IPS-20b (cell line): ENCODE data around the gene KLHL2.

Experiments used
- H3K27ac ChIP-seq: one replicate; pipeline ENCODE4 v1.5.1; 2013; ENCODE audit warnings: low read length
- H3K27me3 ChIP-seq: 2 replicates; pipeline ENCODE4 v1.6.1; 2013; ENCODE audit warnings: mild to moderate bottlenecking, low read length, inconsistent platforms; ENCODE audit not compliant: insufficient read depth
- H3K36me3 ChIP-seq: 2 replicates; pipeline ENCODE4 v1.6.1; 2013; ENCODE audit warnings: low read depth, mild to moderate bottlenecking, inconsistent platforms, low read length, moderate library complexity; ENCODE audit not compliant: insufficient read depth
- H3K4me1 ChIP-seq: 2 replicates; pipeline ENCODE4 v1.6.1; 2013; ENCODE audit warnings: mild to moderate bottlenecking, control low read depth, inconsistent platforms, low read length, moderate library complexity; ENCODE audit not compliant: insufficient read depth
- H3K4me3 ChIP-seq: 2 replicates; pipeline ENCODE4 v1.5.1; 2013; ENCODE audit warnings: mild to moderate bottlenecking, low read length, inconsistent platforms
- H3K9ac ChIP-seq: 2 replicates; pipeline ENCODE4 v1.6.1; 2013; ENCODE audit warnings: low read depth, mild to moderate bottlenecking, inconsistent platforms, low read length, moderate library complexity
- H3K9me3 ChIP-seq: 2 replicates; pipeline ENCODE4 v1.6.1; 2013; ENCODE audit warnings: mild to moderate bottlenecking, low read depth, low read length, inconsistent platforms; ENCODE audit not compliant: insufficient read depth

The KLHL2 gene

DNA sequence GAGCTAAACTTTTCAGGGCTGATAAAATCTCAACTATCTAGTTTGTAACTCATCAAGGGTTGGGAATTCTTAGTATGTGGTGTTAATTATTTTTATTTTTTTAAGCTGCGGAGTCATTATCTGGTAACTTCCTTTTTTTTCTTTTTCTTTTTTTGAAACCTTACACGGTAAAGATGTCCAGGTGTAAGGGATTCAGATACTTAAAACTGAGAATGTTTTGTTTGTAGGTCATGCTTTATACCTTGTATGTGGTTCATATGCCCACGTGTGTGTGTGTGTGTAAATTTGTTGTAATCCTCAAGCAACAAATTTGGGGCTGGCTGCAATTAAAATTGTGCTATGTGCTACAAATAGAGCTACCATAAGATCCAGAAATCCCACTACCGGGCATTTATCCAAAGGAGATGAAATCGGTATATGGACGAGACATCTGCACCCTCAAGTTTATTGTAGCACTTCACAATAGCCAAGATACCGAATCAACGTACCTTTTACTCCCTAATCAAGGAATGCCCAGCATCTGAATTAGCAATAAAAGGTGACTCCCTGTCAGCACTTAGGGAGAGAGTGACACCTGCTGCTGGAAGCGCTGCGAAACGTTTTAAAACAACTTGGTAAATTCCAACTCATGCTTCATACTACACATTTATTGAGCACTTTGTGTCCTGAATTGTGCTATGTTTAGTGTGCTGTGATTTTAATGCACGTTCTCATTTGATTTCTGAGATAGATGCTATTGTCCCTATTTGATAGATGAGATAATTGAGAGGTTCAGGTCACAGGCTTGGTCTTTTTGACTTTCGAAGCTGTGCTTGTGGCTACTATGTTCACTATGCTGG lies 136.2 kb downstream of the KLHL2 start:
- Histone ChIP-seq H3K4me3 (no peak overlapping the region), H3K9me3 (no peaks in the 10 kb centered on the region), H3K27ac (no peak overlapping the region), H3K9ac (no peak overlapping the region), H3K27me3 (no peaks in the 10 kb centered on the region), H3K36me3 (peaks cover 49% of the 10 kb centered on the region), H3K4me1 (no peaks in the 10 kb centered on the region)

DNA sequence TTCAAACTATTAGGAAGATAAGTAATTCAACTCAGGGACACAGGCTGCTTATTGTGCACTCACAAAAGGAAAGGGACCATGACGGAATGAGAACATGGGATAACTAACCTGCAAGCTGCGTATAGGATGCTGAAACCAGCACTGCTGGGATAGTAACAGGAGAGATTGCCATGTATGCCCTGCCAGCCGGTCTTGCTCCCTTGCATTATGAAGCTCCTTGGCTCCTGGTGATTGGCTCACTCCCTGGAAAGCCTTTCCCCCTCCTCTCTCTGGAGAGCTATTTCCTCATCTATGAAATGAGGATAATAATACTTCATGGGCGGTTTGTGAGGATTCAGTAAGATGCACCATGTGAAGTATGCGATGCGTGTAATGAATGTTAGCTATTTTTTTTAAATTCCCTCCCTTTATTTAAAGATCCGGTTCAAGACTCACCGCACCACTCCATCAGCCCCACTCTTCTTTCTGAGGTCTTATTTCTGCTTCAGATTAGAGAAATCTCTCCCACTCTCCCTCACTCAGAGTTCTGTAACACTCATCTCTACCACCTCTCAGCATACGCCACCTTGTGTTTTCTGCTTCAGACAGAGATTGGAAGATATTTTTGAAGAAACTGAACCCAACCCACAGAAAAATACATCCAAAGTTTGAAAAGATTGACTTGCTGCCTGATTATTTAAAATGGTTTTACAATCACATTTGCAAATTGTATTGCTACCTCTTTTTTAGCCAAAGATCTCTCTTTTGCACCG lies 138.5 kb downstream of the KLHL2 start:
- no peaks in the 10 kb centered on the region for H3K9me3 ChIP-seq
- no peak overlapping the region for H3K27ac ChIP-seq
- H3K36me3 ChIP-seq: peaks cover 26% of the 10 kb centered on the region
- H3K9ac ChIP-seq: no peak overlapping the region
- H3K4me3 ChIP-seq: no peak overlapping the region
- H3K27me3 ChIP-seq: no peaks in the 10 kb centered on the region
- H3K4me1 ChIP-seq: no peaks in the 10 kb centered on the region

DNA sequence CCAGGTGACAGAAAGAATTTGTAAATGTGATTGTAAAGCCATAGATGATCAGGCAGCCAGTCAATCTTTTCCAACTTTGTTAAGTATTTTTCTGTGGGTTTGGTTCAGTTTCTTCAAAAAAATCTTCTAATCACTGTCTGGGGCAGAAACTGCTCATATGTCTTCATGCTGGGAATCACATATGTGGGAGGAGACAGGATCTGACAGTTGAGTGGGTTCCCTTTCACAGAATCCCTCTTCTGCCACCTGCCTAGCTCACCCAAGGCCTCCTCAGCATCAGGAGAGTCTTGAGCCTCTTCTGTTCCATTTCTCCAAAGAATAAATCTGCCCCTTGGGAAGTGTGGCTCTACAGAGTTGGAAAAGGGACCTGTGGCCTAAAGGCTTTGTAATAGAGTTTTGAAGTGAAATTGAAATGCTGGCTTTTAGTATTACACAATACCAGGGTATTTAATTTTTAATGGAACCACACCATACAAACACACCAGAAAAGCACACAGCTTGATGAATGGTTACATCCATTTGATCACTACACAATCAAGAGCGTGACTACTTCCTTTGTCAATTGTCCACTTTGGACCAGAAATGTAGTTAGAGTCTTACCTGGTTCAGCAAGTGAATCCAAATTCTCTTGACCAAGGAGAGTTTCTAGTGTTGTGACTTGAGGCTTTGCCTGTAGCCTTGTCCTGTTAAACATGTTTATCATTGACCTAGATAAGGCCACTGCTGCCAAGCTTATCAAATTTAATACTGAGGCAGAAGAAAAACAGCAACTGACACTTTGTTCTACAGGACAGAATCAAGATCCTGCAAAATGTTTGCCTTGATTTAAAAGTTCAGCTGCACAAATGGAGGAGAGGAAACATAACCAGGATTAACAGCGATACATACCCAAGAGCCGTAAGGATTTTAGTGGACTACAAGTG lies 140.5 kb downstream of the KLHL2 start:
- H3K4me1 ChIP-seq: no peaks in the 10 kb centered on the region
- no peak overlapping the region for H3K4me3 ChIP-seq
- H3K9ac ChIP-seq: no peak overlapping the region
- H3K27me3 ChIP-seq: no peaks in the 10 kb centered on the region
- H3K9me3 ChIP-seq: no peaks in the 10 kb centered on the region
- H3K36me3 ChIP-seq: peaks cover 5% of the 10 kb centered on the region; the same call in 1 of the 2 replicates
- H3K27ac ChIP-seq: no peak overlapping the region

DNA sequence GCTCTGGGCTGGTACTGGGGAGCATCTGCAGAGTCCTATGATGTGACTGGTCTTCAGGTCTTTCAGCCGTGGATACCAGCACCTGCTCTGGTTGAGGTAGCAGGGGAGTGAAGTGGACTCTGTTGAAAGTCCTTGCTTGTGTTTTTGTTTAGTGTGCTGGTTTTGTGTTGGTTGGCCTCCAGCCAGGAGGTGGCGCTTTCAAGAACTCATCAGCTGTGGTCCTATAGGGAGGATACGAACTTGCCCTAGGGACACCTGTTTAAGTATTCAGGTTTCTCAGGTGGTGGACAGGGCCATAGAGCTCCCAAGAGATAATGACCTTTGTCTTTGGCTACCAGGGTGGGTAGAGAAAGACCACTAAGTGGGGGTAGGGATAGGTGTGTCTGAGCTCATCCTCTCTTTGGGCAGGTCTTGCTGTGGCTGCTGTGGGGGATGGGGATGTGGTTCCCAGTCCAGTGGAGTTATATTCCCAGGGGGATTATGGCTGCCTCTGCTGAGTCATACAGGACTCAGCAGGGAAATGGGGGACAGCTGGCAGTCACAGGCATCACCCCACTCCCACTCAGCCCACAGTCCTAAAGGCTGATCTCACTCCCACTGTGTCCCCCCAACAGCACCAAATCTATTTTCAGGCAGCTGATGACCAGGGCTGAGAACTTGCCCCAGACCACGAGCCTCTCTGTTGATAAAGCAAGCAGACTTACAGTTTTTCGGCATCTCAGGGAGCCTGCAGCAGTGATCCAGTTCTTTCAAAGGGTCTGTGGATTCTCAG lies 144.2 kb downstream of the KLHL2 start:
- Histone ChIP-seq H3K27ac (no peak overlapping the region), H3K36me3 (no peaks in the 10 kb centered on the region), H3K9ac (no peak overlapping the region), H3K4me1 (no peaks in the 10 kb centered on the region), H3K27me3 (no peaks in the 10 kb centered on the region), H3K9me3 (peaks cover 5% of the 10 kb centered on the region; the same call in 1 of the 2 replicates), H3K4me3 (no peak overlapping the region)

DNA sequence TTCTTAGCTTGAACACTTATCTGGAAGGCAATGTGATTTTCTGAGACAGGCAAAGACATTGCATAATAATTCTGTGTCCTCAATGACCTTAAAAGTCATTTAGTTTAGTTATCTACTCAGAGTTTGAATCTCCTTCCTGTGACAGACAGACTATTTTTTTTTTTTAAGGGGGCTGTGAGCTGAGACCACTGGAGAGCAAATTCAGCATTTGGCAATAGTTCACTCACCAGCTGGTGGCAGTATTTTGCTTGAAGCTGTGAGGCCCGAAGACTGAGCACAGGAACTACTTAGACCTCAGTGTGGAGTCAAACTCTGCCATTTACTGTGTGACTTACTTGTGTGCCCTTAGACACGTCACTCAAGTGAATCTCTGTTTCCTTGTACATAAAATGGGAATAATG lies 148.5 kb downstream of the KLHL2 start:
- Histone ChIP-seq H3K4me3 (no peak overlapping the region), H3K4me1 (no peaks in the 10 kb centered on the region), H3K36me3 (no peaks in the 10 kb centered on the region), H3K27me3 (no peaks in the 10 kb centered on the region), H3K27ac (no peak overlapping the region), H3K9me3 (peaks cover 5% of the 10 kb centered on the region; the same call in 1 of the 2 replicates), H3K9ac (no peak overlapping the region)

DNA sequence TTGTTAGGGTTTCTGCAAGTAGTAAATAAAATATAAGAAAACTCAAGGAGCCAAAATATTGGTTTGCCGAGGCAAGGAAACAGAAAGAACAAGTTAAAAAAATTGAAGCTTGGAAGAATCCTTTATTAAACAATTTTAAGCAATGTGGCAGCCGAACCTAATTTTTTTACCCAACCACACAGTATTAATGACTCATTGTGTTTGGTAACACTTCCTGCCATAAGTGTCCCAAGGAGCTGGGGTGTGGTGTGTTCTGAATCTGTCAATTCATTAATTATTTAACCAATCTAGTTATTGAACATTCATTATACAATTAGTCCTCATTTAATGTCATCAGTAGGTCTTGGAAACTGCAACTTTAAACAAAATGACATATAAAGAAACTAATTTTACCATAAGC lies 152.1 kb downstream of the KLHL2 start:
- H3K9ac ChIP-seq: no peak overlapping the region
- no peak overlapping the region for H3K27ac ChIP-seq

DNA sequence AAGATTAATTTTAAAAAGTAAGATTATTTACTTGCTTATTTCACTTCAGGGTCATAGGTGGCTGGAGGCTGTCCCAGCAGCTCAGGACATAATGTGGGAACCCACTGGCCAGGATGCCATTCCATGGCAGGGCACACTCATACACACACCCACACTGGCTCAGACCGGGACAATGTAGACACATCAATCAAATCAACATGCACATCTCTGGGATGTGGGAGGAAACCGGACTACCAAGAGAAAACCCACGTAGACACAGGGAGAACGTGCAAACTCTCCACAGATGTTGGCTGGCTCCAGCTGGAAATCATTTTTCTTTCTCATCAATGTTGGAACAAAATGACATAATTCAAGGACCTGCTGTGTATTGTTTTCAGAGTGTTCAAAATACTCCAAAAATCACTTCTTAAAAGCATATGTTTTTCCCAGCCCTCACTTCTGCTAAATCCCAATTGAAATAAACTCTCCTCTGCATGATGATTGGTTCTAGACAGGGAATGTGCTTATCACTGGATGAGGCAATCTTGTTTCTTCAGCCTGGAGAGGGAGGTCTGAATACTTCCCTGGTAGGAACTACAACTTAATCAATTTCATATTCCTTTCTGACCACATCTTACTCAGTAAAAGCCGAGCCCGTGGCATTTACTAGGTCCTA lies 152.8 kb downstream of the KLHL2 start:
- Histone ChIP-seq H3K9ac (no peak overlapping the region), H3K4me3 (no peak overlapping the region), H3K9me3 (no peaks in the 10 kb centered on the region), H3K27me3 (no peaks in the 10 kb centered on the region), H3K4me1 (peaks cover 7% of the 10 kb centered on the region; the same call in 1 of the 2 replicates), H3K27ac (no peak overlapping the region), H3K36me3 (no peaks in the 10 kb centered on the region)

More for the DNA sequence above, 152.1 kb downstream of the KLHL2 start:
- no peak overlapping the region for H3K4me3 ChIP-seq
- no peaks in the 10 kb centered on the region for H3K36me3 ChIP-seq
- no peaks in the 10 kb centered on the region for H3K9me3 ChIP-seq
- no peaks in the 10 kb centered on the region for H3K27me3 ChIP-seq
- peaks cover 2% of the 10 kb centered on the region; the same call in 1 of the 2 replicates for H3K4me1 ChIP-seq

DNA sequence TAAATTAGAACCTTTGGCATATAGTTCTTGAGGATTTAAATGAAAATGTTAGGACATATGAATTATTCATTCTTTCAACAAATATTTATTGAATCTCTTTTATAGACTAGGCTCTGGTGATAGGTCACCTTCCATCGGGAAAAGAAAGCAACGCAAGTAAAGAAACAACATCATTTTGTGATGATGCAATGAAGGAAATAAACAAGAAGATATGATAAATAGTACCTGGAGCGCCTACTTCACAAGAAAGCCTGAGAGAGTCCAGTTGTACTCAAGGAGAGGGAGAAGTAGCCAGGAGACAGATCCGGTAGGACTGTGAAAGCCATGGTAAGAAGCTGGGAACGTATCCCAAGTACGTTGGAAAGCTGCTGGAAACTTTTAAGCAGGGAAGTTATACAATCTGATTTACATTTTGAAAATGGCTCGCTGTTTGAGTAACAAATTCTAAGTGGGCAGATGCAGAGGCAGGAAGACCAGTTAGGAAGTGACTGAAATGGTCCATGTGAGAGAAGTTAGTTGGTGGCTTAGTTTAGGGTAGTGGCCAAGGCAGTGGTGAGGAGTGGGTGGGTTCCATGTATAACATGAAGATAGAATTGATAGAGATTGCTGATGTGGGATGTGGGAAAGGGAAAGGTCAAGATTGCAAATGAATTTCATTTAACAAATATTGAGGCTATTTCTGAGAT lies 153.8 kb downstream of the KLHL2 start:
- Histone ChIP-seq H3K4me1 (peaks cover 7% of the 10 kb centered on the region; the same call in 1 of the 2 replicates), H3K9ac (no peak overlapping the region), H3K4me3 (no peak overlapping the region), H3K27me3 (no peaks in the 10 kb centered on the region), H3K36me3 (no peaks in the 10 kb centered on the region), H3K27ac (no peak overlapping the region), H3K9me3 (no peaks in the 10 kb centered on the region)

DNA sequence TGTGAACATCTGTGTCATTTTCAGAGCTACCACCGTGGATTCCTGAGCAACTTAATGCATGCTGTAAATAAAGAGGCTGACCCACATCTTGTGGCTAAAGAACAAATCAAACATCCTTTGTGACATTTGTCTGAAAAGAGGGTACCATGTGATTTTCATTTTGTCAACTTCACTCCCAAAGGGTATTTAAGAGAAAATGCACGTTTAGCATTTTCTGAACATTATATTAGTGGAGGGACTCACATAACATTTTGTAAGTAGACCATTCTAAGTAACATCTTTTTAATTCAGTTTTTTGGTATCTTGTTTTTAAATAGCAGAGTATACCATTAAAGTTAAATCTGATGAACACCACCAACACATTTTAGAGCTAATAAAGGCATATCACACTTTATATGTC lies 154.4 kb downstream of the KLHL2 start:
- H3K4me1 ChIP-seq: peaks cover 7% of the 10 kb centered on the region; the same call in 1 of the 2 replicates
- H3K9me3 ChIP-seq: no peaks in the 10 kb centered on the region
- no peaks in the 10 kb centered on the region for H3K27me3 ChIP-seq
- H3K36me3 ChIP-seq: no peaks in the 10 kb centered on the region
- H3K9ac ChIP-seq: no peak overlapping the region
- no peak overlapping the region for H3K4me3 ChIP-seq
- no peak overlapping the region for H3K27ac ChIP-seq

DNA sequence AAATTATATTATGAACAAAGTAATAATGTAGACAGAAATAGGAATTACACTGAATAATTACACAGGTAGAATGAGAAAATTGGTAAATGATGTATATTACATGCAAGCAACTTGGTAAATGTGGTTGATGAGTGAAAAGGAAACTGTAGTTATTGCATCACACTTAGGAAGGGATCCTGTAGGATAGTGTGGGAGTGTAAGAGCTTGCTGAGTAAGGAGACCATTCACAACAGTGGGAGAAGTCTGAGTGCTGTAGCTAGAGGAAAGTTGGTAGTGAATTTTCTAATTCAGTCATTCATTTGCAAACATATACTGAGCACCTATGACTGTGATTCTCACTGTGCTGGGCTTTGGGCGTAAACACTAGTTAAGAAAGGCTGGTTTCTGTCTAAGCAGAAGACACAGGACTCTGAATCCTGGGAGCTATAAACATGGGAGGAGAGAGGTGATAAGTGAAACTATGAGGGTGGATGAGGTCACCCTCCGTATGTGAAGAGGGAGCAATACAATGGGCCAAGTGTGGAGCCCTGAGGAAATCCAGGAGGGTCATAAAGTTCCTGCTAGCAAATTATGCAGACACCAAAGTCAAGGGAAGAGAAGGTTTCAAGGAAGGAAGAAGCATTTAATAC lies 157.2 kb downstream of the KLHL2 start:
- H3K4me1 ChIP-seq: peaks cover 16% of the 10 kb centered on the region
- H3K27ac ChIP-seq: no peak overlapping the region
- H3K27me3 ChIP-seq: no peaks in the 10 kb centered on the region
- no peaks in the 10 kb centered on the region for H3K36me3 ChIP-seq
- H3K9me3 ChIP-seq: no peaks in the 10 kb centered on the region
- no peak overlapping the region for H3K4me3 ChIP-seq
- H3K9ac ChIP-seq: no peak overlapping the region
